Cardiac muscle cell (in vitro differentiated cells and primary cell): ENCODE measurements around the gene FAM186B. TPM values are rescaled to one million over a fixed set of nuclear protein-coding genes. Genes with fewer than 3 reads are reported as not detected.
A peak's percentile ranks its signal among the peaks of the same experiment; 100 is the strongest.

Source experiments
- DNase-seq, 2 donors: peaks; one replicate each; pipeline versions ENCODE4 v3.0.0 to v3.0.0-alpha.2; 2010 to 2017; ENCODE audit warnings: low read depth in 1 of 2, low spot score in 1 of 2
- H3K27ac ChIP-seq: fragments of 200-600 bp; sonication (generic); 2 replicates; pipeline ENCODE4 v1.5.1; 2016
- H3K27me3 ChIP-seq: fragments of 200-600 bp; sonication (generic); 2 replicates; pipeline ENCODE4 v1.6.0; 2016; ENCODE audit warnings: control low read depth
- H3K36me3 ChIP-seq: fragments of 200-600 bp; sonication (generic); 2 replicates; pipeline ENCODE4 v1.5.1; 2016; ENCODE audit warnings: control low read depth
- H3K4me1 ChIP-seq: fragments of 200-600 bp; sonication (generic); 2 replicates; pipeline ENCODE4 v1.8.1; 2017; ENCODE audit warnings: low read depth, mild to moderate bottlenecking, mixed run types
- H3K4me3 ChIP-seq: fragments of 200-600 bp; sonication (generic); 2 replicates; pipeline ENCODE4 v1.5.1; 2016; ENCODE audit warnings: mild to moderate bottlenecking
- H3K9me3 ChIP-seq: fragments of 200-600 bp; sonication (generic); 2 replicates; pipeline ENCODE4 v1.5.1; 2017; ENCODE audit warnings: low read depth, mild to moderate bottlenecking, control low read depth
- polyA plus RNA-seq: library from polyadenylated mRNA; unstranded; fragments of >200 nt; fragmentation: Nextera tagmentation; extraction: Ambion mirVana; gene quantifications from 2 replicates; pipeline ENCODE4 v1.2.1, GENCODE V29; 2016
- total RNA-seq: library from RNA; depleted of rRNA; stranded (reverse); fragments of >200 nt; gene quantifications from 2 replicates; pipeline ENCODE4 v1.2.3, GENCODE V29; 2016
- TF ChIP-seq, protein P1 (sequence below): IDR thresholded peaks from 2 replicates; pipeline ENCODE4 v1.5.1; 2012; ENCODE audit warnings: low read depth, mild to moderate bottlenecking, low read length

Gene FAM186B
- total and polyA plus RNA-seq, 2 experiments from 2014 or later: 0.99 to 1.6 TPM

DNA sequence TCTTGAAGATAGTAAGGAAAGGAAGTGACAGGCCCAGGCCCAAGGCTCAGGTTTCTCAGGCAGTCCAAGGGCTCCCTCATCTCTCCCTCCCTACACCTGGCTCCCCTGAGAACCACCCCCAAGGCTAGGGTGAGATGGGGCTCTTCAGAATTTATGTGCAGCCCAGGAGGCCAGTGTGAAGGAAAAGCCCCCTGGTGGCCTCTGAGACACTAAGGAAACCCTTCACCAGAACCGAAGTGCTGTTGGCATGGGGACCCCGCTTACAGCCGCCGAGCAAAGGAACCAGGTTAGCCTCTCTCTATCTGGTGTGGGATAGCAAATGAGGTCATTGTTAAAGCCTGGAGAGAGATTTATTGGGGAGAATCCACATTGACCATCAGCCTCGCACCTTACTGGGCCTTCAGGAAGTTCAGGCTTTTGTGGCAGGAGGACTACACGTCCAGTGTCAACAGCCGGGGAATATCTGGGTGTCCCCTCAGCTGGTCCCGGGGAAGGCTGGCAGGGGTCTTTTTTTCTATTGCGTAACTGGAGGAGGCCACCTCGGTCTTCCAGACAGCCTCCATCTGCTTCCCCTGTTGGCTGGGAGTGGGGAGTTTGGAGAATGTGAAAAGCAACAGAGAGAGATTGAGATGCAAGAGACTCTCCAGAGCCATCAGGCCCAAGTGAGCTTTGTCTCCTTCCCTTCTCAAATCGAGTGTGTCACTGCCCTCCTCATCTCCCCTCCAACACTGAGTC, 18.1 kb downstream of the FAM186B start:
- Histone ChIP-seq H3K4me3 (no peak overlapping the region), H3K36me3 (no peaks in the 10 kb centered on the region), H3K4me1 (peaks cover 8% of the 10 kb centered on the region), H3K27me3 (no peaks in the 10 kb centered on the region), H3K9me3 (no peaks in the 10 kb centered on the region), H3K27ac (no peak overlapping the region)
- DNase-seq: no peak
- TF ChIP-seq, protein P1, sequence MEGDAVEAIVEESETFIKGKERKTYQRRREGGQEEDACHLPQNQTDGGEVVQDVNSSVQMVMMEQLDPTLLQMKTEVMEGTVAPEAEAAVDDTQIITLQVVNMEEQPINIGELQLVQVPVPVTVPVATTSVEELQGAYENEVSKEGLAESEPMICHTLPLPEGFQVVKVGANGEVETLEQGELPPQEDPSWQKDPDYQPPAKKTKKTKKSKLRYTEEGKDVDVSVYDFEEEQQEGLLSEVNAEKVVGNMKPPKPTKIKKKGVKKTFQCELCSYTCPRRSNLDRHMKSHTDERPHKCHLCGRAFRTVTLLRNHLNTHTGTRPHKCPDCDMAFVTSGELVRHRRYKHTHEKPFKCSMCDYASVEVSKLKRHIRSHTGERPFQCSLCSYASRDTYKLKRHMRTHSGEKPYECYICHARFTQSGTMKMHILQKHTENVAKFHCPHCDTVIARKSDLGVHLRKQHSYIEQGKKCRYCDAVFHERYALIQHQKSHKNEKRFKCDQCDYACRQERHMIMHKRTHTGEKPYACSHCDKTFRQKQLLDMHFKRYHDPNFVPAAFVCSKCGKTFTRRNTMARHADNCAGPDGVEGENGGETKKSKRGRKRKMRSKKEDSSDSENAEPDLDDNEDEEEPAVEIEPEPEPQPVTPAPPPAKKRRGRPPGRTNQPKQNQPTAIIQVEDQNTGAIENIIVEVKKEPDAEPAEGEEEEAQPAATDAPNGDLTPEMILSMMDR: no peak

DNA sequence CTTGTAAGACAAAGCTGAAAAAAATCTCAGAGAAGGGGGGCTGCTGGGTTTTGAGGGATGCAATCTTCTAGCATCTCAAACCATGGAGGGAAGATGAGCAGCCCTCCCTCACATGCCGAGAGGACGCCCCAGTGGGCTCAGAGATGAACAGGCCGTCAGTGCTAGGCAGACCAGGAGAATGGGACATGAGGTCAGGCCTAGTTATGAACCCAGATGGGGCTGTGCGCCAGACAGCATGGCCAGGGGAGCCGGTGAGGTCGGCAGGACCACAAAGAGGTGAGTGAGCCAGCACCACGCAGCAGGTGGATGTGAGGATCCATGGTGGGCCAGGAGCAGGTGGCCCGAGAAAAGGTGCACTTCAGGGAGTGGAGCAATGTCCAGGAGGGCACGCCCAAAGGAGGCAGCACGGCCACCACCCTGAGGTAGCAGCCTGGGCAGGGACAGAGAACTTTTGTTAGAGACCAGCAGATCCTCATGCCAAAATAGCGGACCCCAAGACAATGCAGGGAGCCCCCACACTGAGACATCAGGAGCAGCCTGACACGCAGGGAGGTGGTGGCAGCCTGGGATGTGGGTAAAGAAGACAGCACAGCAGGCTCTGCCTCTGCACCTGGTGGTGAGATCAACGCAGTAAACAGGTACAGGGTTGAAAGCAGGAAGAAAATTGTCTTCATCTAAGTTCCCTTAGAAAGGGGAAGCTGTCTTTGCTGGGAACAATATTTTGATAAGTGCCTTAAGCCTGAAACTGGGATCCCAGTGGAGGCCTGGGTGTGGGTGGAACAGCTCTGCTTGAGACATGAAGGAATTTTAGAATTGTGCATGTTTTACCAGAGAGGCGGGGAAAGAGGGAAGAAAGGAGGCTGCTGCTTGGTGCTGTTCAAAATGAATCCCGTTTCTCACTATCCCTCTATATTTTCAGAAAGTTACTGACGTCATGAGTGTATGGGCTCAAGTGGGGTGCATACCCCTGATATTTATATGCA, 19.7 kb downstream of the FAM186B start:
- Histone ChIP-seq H3K27ac (no peak overlapping the region), H3K4me3 (no peak overlapping the region), H3K27me3 (no peaks in the 10 kb centered on the region), H3K36me3 (no peaks in the 10 kb centered on the region), H3K4me1 (peaks cover 15% of the 10 kb centered on the region), H3K9me3 (no peaks in the 10 kb centered on the region)
- no peak for DNase-seq
- TF ChIP-seq, protein P1: no peak

DNA sequence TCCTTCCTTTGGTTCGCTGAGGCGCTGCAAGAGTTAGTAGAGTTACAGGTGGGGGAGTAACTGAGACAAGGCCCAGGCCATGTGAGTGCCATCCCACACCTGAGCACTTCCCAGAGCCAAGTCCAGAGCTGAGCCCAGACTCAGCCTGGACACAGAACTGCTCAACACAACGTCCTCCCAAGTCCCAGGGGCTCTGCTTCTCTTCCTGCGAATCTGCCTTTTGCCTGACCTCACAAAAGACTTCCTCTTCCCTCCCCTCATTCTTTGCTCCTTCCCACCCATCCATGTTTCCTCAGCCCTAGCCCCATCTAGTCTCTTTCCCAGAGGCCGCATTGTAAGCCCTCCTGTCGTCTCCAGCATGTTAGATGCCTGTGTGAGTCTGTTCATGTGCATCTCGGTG, 20.8 kb downstream of the FAM186B start:
- H3K9me3 ChIP-seq: no peaks in the 10 kb centered on the region
- TF ChIP-seq, protein P1: no peak
- H3K27me3 ChIP-seq: no peaks in the 10 kb centered on the region
- H3K4me3 ChIP-seq: no peak overlapping the region
- no peak for DNase-seq
- no peak overlapping the region for H3K27ac ChIP-seq
- H3K36me3 ChIP-seq: no peaks in the 10 kb centered on the region
- peaks cover 17% of the 10 kb centered on the region for H3K4me1 ChIP-seq

DNA sequence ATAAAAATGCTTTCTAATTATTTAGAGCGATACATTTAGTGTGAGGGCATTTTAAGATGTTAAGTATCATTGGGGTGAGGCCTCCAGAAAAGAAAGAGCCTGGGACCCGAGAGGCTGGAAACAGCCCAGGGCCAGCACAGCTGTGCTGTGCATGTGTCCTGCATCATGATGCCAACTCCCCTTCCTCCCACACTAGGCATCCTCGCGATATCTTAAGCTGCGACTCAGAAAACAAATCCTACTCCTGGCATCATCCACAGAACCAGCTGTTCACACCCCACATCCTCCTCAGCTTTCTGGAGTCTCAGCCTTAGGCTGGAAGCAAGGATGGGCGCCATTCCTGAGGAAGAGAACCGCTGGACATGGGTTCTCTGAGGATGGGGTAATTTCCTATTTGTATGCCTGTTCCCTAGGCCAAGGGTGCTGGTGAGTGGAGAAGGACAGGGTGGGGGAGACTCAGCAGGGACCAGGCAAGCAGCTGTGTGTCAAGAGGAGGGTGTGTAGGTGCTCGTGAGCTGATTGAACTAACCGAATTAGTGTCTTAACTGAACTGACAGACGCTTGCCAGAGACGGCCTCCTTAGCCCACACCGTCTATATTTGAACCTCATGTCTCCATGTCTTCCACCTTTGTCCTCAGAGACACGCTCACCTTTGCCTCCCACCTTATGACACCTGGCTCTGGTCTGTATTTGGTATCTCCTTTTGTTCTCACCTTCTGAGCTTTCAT, 21.9 kb downstream of the FAM186B start:
- Histone ChIP-seq H3K4me1 (peaks cover 17% of the 10 kb centered on the region), H3K36me3 (no peaks in the 10 kb centered on the region), H3K27me3 (no peaks in the 10 kb centered on the region), H3K27ac (peak overlapping the region; percentile 47), H3K9me3 (no peaks in the 10 kb centered on the region), H3K4me3 (no peak overlapping the region)
- peak in 1 of 2 donors; percentile 54 for DNase-seq
- TF ChIP-seq, protein P1: no peak

DNA sequence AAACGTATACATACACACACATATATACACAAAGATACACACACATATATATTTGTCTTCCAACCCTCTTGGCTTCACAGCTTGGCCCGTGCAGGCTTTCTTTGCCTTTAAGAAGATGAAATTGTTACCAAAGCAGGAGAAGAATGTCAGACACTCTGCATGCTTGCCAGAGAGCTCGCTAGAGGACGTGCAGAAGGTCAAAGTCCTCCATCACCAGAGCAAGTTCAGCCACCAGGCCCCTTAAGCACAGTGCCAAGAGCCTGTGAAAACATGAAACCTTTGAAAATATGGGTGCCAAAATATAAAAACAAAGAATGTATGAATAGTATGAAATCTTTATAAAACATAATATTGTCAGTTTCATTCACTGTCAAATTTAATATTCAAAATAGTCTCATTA, 22.6 kb downstream of the FAM186B start:
- no peaks in the 10 kb centered on the region for H3K36me3 ChIP-seq
- H3K27me3 ChIP-seq: no peaks in the 10 kb centered on the region
- peaks cover 17% of the 10 kb centered on the region for H3K4me1 ChIP-seq
- DNase-seq: peak; percentile 39 to 69
- TF ChIP-seq, protein P1: no peak
- H3K4me3 ChIP-seq: no peak overlapping the region
- peak overlapping the region; percentile 47 for H3K27ac ChIP-seq
- no peaks in the 10 kb centered on the region for H3K9me3 ChIP-seq
